Activated T-cell treated with anti-CD3 and anti-CD28 coated beads, Interleukin-2, amount 50 U/mL, for 4 hours (primary cell): ENCODE results near the gene SMYD4. TPM values are rescaled to one million over a fixed set of nuclear protein-coding genes. Genes with fewer than 3 reads are reported as not detected.
A peak's percentile ranks its signal among the peaks of the same experiment; 100 is the strongest.
"Not testable (repeated sequence)": the region's sequence is repeated elsewhere in the genome, so short reads cannot be mapped to it uniquely, and the experiment has no call there.

Source experiments
- ATAC-seq, 2 donors: fragments of 200-7000 bp; cut with Tn5 transposase; one replicate each; pipeline ENCODE4 v1.10.0; 2021
- DNase-seq: peaks from one replicate; pipeline ENCODE4 v3.0.0-alpha.2; 2020
- H3K27me3 Mint-ChIP-seq: one replicate; pipeline ENCODE4 v1.8.0; 2021; ENCODE audit warnings: low read depth, mixed read lengths
- H3K36me3 Mint-ChIP-seq: one replicate; pipeline ENCODE4 v1.8.0; 2022; ENCODE audit warnings: mixed read lengths; ENCODE audit not compliant: insufficient read depth
- H3K4me1 Mint-ChIP-seq: one replicate; pipeline ENCODE4 v1.8.0; 2021; ENCODE audit warnings: low read depth, mixed read lengths
- H3K4me3 Mint-ChIP-seq: one replicate; pipeline ENCODE4 v1.8.0; 2021; ENCODE audit warnings: mild to moderate bottlenecking, moderate library complexity, mixed read lengths
- H3K9me3 Mint-ChIP-seq: one replicate; pipeline ENCODE4 v1.8.0; 2021; ENCODE audit warnings: mixed read lengths
- total RNA-seq, 3 donors: library from RNA; stranded (reverse); gene quantifications; one replicate each; pipeline ENCODE4 v1.2.1, GENCODE V29; 2021

The SMYD4 gene
- total RNA-seq, 3 donors from 2014 or later: 14.2 to 15.2 (median 14.8) TPM

DNA sequence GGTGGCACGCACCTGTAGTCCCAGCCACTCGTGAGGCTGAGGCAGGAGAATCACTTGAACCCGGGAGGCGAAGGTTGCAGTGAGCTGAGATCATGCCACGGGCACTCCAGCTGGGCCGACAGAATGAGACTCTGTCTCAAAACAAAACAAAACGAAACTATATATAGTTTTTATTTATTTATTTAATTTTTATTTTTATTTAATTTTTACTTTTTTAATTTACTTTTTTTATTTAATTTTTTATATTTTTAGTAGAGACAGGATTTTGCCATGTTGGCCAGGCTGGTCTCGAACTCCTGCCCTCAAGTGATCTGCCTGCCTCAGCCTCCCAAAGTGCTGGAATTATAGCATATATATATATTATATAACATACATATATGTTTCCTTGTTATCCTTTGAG, 26.8 kb upstream of the SMYD4 start:
- ATAC-seq, H3K27me3 Mint-ChIP-seq, H3K9me3 Mint-ChIP-seq, H3K4me3 Mint-ChIP-seq, DNase-seq, H3K4me1 Mint-ChIP-seq: not testable (repeated sequence)
- H3K36me3 Mint-ChIP-seq: peaks cover 27% of the 10 kb centered on the region

DNA sequence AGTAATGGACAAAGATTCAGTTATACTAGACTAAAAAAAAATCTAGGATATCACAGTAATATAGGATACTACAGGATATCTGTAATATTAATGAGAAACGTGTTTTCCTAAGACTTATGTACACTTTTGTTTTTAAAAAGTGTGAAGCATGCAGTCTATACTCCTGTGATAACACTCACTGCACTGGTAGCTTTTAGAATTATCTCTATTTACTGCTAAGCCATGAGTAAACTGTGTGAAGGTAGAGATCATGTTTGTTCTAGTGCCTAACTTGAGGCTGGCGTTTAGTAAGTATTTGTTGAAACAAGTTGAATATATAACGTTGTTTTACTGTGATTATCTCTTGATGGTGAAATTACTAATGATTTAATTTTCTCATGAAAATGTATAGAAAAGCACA, 24.0 kb upstream of the SMYD4 start:
- no peaks in the 10 kb centered on the region for H3K9me3 Mint-ChIP-seq
- H3K4me1 Mint-ChIP-seq: peaks cover 4% of the 10 kb centered on the region
- peaks cover 26% of the 10 kb centered on the region for H3K36me3 Mint-ChIP-seq
- no peaks in the 10 kb centered on the region for H3K27me3 Mint-ChIP-seq
- ATAC-seq: no peak
- DNase-seq: no peak
- no peak overlapping the region for H3K4me3 Mint-ChIP-seq

DNA sequence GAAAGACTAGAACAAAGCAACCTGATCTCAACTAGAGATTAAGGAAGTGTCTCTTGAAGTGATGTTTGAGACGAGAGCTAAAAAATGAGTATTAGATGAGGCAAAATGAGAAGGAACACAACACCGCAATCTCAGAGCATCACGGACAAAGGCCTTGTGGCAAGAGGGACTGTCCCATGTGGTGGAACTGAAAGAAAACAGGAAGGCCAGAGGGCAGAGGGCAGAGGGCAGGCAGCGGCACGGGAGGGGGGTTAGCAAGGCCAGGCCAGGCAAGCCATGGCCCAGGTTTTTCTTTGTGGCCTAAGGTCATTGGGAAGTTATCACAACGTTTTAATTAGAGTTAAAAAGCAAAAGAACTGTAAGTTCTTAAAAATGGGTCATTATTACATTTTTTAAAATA, 22.6 kb upstream of the SMYD4 start:
- Mint-ChIP-seq H3K4me1 (peaks cover 4% of the 10 kb centered on the region), H3K27me3 (no peaks in the 10 kb centered on the region), H3K9me3 (no peaks in the 10 kb centered on the region), H3K36me3 (peaks cover 28% of the 10 kb centered on the region), H3K4me3 (no peak overlapping the region)
- DNase-seq (no peak), ATAC-seq (no peak)

DNA sequence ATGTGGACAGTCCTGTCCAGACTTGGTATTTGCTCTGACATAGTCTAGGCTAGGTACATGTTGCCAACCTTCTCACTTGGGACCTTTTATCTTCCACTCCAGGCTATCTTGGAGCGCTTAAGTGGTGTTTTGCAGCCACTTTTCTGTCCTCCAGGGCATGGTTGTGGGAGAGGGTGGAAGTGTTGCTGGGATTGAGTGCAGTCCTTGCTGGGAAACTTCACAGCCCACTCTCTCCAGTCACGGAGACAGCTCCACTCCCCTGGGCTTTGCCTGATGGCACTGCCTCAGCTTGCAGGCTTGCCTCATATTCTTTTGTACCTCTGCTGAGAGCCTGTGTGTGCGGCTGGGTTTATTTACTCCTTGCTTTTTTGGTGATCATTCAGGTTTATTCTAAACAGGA, 17.5 kb upstream of the SMYD4 start:
- no peak for ATAC-seq
- H3K4me1 Mint-ChIP-seq: peaks cover 2% of the 10 kb centered on the region
- no peaks in the 10 kb centered on the region for H3K27me3 Mint-ChIP-seq
- H3K4me3 Mint-ChIP-seq: no peak overlapping the region
- no peaks in the 10 kb centered on the region for H3K9me3 Mint-ChIP-seq
- DNase-seq: no peak
- peaks cover 38% of the 10 kb centered on the region for H3K36me3 Mint-ChIP-seq

DNA sequence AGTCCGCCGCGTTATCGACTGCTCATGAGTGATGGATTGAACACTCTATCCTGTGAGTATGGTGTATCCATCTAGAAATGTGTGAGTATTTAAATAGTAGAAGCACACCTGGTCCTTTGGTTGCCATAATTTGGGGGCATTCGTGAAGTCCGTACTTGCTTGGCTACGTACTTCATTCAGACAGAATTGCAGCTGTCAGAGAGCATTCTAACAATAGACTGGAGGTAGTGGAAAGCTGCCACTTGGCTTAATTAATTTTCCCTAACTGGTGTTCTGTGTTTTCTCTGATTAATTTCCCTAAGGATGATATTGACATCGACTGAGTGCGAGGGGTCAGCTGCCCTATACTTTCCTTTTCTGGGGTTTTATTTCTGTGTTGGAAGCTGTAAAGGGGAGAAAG, 14.2 kb upstream of the SMYD4 start:
- Mint-ChIP-seq H3K36me3 (peaks cover 35% of the 10 kb centered on the region), H3K9me3 (no peaks in the 10 kb centered on the region), H3K27me3 (no peaks in the 10 kb centered on the region), H3K4me3 (no peak overlapping the region), H3K4me1 (peaks cover 4% of the 10 kb centered on the region)
- no peak for DNase-seq
- ATAC-seq: no peak

DNA sequence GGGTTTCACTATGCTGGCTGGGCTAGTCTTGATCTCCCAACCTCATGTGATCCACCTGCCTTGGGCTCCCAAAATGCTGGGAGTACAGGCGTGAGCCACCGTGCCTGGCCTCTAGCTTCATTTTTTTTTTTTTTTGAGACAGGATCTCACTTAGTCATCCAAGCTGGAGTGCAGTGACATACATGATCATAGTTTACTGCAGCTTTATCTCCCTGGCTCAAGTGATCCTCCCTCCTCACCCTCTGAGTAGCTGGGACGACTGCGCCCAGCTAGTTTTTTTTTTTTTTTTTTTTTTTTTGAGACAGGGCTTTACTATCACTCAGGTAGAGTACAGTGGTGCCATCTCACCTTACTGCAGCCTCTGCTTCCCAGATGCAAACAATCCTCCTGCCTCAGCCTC, 9.8 kb upstream of the SMYD4 start:
- DNase-seq (no peak), ATAC-seq (no peak)
- peaks cover 33% of the 10 kb centered on the region for H3K36me3 Mint-ChIP-seq
- no peak overlapping the region for H3K4me3 Mint-ChIP-seq
- H3K4me1 Mint-ChIP-seq: peaks cover 25% of the 10 kb centered on the region
- no peaks in the 10 kb centered on the region for H3K9me3 Mint-ChIP-seq
- H3K27me3 Mint-ChIP-seq: no peaks in the 10 kb centered on the region

DNA sequence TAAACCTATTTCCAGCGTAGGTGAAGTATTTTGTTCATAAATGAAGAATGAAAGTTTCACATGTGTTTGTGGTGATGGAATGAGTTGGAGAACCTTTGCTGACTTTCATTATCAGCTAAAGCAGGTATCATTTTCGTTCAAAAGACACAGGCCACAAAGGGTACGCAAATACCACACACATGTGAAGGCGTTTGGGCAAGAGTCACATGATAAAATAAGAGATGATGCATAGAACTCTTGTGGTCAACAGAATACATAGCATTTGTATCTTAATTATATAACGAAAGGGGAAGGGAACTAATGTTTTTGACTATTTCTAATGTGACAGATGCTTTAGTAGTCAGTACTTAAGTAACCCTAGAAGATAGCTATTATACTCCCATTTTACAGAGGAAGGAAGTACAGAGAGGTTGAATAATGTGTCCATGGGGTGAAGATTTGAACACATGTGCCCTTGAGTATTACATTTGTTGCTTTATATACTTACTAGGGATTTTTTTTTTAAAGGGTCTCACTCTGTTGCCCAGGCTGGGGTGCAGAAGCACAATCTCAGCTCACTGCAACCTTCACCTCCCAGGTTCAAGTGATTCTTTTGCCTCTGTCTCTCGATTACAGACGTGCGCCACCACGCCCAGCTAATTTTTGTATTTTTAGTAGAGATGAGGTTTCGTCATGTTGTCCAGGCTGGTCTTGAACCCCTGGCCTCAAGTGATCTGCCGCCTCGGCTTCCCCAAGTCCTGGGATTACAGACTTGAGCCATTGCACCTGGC, 4.9 kb upstream of the SMYD4 start:
- H3K36me3 Mint-ChIP-seq: peaks cover 20% of the 10 kb centered on the region
- H3K4me3 Mint-ChIP-seq: peak overlapping the region; percentile 33
- no peak for DNase-seq
- H3K4me1 Mint-ChIP-seq: peaks cover 53% of the 10 kb centered on the region
- no peaks in the 10 kb centered on the region for H3K27me3 Mint-ChIP-seq
- H3K9me3 Mint-ChIP-seq: no peaks in the 10 kb centered on the region
- ATAC-seq: peak; percentile 38 to 48

DNA sequence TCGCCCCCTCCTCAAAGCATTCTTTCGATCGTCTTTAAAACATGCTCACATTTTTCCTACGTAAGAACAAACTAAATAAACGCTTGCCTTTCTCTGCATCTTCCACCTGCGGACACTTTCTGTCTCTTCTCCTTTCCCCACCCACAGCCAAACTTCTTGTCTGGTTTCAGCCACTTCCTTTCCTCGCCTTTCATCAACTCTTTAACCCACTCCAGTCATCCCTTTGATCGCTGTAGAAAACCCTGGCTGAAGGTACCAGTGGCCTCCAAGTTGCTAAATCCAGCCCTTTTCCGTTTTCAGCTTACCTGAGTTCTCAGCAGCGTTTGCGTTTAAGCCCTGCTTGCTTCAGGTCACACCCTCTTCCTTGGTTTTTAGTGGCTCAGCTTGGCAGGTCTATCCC, 586 bp upstream of the SMYD4 start:
- H3K4me1 Mint-ChIP-seq: peaks cover 58% of the 10 kb centered on the region
- no peak for DNase-seq
- H3K36me3 Mint-ChIP-seq: peaks cover 16% of the 10 kb centered on the region
- peak; percentile 16 to 30 for ATAC-seq
- H3K4me3 Mint-ChIP-seq: peak overlapping the region; percentile 95
- H3K9me3 Mint-ChIP-seq: no peaks in the 10 kb centered on the region
- H3K27me3 Mint-ChIP-seq: no peaks in the 10 kb centered on the region

DNA sequence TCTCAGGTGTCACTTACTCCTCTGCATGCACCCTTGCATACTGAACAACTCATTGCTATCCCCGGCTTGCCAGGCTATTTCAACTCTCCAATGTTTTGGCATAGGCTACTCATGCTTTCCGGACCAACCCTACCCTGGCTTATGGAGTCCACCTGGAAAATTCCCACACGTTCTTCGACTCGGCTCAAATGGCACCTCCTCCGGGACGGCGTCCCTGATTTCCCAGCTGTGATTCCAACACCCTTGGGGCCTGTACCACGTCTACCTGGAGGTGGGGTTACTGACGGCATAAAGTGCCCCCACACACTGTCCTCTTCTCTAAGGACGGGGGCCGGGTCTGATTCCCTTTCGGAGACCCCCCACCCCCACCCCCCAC, 498 bp downstream of the SMYD4 start:
- peaks cover 52% of the 10 kb centered on the region for H3K4me1 Mint-ChIP-seq

DNA sequence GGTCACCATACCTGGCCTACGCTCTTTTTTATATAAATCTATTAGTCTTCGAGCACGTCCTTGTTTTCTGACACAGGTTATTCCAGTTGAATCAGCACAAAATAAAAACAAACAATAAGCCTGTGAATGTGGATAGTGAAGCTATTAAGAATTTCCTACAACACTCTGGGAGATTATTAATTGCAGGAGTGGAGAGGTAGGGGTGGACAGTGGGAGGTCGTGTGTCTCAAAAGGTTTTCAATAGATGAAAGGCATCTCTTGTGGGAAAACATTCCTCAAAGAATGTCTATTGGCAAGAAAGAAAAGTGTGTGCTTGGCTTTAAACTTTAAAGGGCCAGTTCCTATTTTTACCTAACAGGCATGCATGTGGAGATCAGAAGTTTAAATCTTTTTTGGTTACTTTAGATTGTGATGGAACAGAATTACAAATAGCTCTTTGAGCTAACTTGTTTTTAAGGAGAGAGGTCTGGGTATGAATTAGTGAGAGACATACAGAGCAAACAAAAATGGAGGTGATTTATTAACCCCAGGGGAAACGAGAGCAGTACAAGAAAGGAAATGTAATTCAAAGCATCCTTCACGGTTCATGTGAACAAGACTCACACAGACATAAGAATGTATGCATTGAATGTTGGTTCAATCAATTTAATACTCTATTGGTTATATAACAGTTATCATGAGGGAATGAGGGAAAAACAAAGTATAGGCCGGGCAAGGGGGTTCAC, 9.0 kb downstream of the SMYD4 start:
- Mint-ChIP-seq H3K4me1 (peaks cover 20% of the 10 kb centered on the region), H3K36me3 (peaks cover 17% of the 10 kb centered on the region), H3K4me3 (no peak overlapping the region), H3K27me3 (no peaks in the 10 kb centered on the region), H3K9me3 (no peaks in the 10 kb centered on the region)
- DNase-seq (no peak), ATAC-seq (no peak)

More for the DNA sequence above, 498 bp downstream of the SMYD4 start:
- no peak for DNase-seq
- Mint-ChIP-seq H3K4me3 (peak overlapping the region; percentile 95), H3K36me3 (peaks cover 18% of the 10 kb centered on the region), H3K27me3 (no peaks in the 10 kb centered on the region), H3K9me3 (no peaks in the 10 kb centered on the region)
- ATAC-seq: peak; percentile 4

DNA sequence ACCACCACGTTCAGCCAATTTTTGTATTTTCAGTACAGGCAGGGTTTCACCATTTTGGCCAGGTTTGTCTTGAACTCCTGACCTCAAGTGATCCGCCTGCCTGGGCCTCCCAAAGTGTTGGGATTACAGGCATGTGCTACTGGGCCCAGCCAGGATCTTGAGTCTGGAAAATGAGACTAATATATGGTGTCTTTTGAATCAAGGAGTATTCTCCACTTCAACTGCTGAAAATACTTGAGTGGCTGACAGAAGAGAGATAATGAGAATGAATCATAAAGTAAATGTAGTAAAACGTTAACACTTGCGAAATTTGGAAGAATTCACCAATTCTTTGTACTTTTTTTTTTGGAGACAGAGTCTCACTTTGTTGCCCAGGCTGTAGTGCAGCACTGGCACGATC, 16.6 kb downstream of the SMYD4 start:
- ATAC-seq: no peak
- no peaks in the 10 kb centered on the region for H3K4me1 Mint-ChIP-seq
- H3K4me3 Mint-ChIP-seq: no peak overlapping the region
- peaks cover 10% of the 10 kb centered on the region for H3K36me3 Mint-ChIP-seq
- H3K9me3 Mint-ChIP-seq: no peaks in the 10 kb centered on the region
- DNase-seq: no peak
- no peaks in the 10 kb centered on the region for H3K27me3 Mint-ChIP-seq

DNA sequence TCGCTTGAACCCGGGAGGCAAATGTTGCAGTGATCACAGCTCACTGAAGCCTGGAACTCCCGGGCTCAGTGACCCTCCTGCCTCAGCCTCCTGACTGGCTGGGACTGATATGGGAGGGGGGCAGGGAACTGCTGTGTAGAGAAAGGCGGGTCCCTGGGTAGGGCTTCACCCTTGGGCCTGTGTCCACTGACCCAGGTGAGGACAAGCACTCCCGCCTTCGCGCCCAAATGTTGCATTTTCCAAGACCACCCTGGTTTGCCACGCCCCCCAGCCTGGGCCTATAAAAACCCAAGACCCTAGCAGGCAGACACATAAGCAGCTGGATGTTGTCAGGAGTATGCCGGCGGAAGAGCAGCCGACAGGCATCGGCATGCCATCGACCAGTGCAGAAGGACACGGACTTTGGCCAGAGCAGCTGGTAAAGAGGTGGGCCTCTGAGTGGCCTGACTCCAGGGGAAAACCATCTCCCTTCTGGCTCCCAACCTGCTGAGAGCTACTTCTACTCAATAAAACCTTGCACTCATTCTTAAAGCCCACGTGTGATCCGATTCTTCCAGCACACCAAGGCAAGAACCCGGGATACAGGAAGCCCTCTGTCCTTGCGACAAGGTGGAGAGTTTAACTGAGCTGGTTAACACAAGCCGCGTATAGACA, 19.1 kb downstream of the SMYD4 start:
- Mint-ChIP-seq H3K4me1 (no peaks in the 10 kb centered on the region), H3K27me3 (no peaks in the 10 kb centered on the region), H3K9me3 (no peaks in the 10 kb centered on the region), H3K4me3 (no peak overlapping the region), H3K36me3 (peaks cover 8% of the 10 kb centered on the region)
- ATAC-seq (no peak), DNase-seq (no peak)

DNA sequence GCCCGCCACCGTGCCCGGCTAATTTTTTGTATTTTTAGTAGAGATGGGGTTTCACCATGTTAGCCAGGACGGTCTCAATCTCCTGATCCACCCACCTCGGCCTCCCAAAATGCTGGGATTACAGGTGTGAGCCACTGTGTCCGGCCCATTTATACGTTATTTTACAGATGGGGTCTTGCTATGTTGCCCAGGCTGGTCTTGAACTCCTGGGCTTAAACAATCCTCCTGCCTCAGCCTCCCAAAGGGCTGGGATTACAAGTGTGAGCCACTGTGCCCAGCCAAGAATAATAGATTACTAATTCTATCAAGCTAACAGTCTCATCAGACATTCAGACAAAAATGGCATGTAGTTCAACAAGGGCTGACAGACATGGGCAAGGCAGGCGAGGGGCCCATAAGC, 19.9 kb downstream of the SMYD4 start:
- H3K4me1 Mint-ChIP-seq, H3K36me3 Mint-ChIP-seq, ATAC-seq, H3K4me3 Mint-ChIP-seq, DNase-seq, H3K27me3 Mint-ChIP-seq, H3K9me3 Mint-ChIP-seq: not testable (repeated sequence)

DNA sequence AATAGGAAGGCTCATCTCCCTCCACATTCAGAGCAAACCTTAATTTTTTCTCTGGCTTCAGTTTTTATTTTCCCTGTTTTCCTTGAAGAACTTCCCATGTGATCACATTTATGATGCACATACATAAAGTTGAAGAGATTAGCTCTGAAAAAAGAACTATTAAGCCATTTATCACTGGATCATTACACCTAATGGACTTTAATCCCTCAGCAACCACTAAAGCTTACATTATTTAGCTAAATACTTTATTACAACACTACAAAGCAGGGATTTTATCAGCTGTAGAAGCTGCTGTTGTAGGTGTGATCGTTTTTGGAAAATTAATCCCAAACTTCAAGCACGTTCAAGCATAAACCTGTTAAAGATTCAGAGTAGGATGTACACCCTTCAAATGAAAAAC, 21.1 kb downstream of the SMYD4 start:
- DNase-seq (no peak), ATAC-seq (no peak)
- Mint-ChIP-seq H3K4me1 (no peaks in the 10 kb centered on the region), H3K36me3 (peaks cover 15% of the 10 kb centered on the region), H3K4me3 (no peak overlapping the region), H3K9me3 (no peaks in the 10 kb centered on the region), H3K27me3 (no peaks in the 10 kb centered on the region)

DNA sequence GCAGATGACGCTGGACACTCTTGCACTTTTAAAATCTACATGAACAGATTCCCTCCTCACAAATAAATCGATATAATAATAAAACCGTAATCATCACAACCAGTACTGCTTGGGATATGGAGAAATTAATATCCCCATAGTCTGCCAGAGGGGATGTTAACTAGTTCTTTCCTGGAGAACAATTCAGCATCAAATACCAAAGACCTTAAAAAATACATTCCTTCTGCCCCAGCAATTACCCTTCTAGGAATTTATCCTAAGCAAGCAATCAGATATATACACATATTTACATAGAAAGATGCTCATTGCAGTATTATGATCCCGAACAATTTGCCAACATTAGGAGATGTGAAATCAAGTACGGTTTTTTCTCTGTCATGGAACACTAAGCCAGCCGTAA, 21.8 kb downstream of the SMYD4 start:
- H3K4me1 Mint-ChIP-seq: no peaks in the 10 kb centered on the region
- H3K4me3 Mint-ChIP-seq: no peak overlapping the region
- ATAC-seq (no peak), DNase-seq (no peak)
- no peaks in the 10 kb centered on the region for H3K27me3 Mint-ChIP-seq
- H3K9me3 Mint-ChIP-seq: no peaks in the 10 kb centered on the region
- peaks cover 15% of the 10 kb centered on the region for H3K36me3 Mint-ChIP-seq
